ENCODE data around the gene GARIN3.

GARIN3 gene

DNA sequence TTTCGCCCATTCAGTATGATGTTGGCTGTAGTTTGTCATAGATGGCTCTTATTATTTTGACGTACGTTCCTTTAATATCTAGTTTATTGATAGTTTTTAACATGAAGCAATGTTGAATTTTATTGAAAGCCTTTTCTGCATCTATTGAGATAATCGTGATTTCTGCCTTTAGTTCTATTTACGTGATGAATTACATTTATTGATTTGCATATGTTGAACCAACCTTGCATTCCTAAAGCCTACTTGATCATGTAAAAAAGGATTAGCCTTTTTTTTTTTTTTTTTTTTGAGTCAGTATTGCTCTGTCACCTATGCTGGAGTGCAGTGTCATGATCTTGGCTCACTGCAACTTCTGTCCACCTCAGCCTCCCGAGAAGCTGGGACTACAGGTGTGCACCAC, 39.6 kb upstream of the GARIN3 start:
- Histone ChIP-seq H3K4me2 (ENCODE audit: low read depth, low read length) (no peak overlapping the region), H3K36me3 (replicated peaks; ENCODE audit: insufficient read depth, low read length) (no peaks in the 10 kb centered on the region), H2AFZ (ENCODE audit: low read length) (no peak overlapping the region), H4K20me1 (ENCODE audit: insufficient read depth, low read length) (no peaks in the 10 kb centered on the region), H3K4me1 (ENCODE audit: low read length) (no peaks in the 10 kb centered on the region), H3K27ac (ENCODE audit: low read length) (no peak overlapping the region), H3K27me3 (replicated peaks; ENCODE audit: insufficient read depth, low read length) (no peaks in the 10 kb centered on the region), H3K79me2 (ENCODE audit: low read length) (no peaks in the 10 kb centered on the region), H3K9me2 (replicated peaks; ENCODE audit: insufficient read depth, low read length) (no peaks in the 10 kb centered on the region), H3K4me3 (ENCODE audit: low read length) (no peak overlapping the region), H3K9me3 (replicated peaks; ENCODE audit: insufficient read depth, low read length) (no peaks in the 10 kb centered on the region), H3F3A (ENCODE audit: insufficient read depth, low read length) (no peaks in the 10 kb centered on the region), H3K9ac (ENCODE audit: low read length) (no peak overlapping the region)
- TF ChIP-seq EZH2 (optimal IDR thresholded peaks at IDR 0.05; ENCODE audit: low read depth, low read length) (no peak), EZH2phosphoT487 (IDR thresholded peaks at IDR 0.05; ENCODE audit: low read length) (no peak)
- TF ChIP-seq, protein P1, sequence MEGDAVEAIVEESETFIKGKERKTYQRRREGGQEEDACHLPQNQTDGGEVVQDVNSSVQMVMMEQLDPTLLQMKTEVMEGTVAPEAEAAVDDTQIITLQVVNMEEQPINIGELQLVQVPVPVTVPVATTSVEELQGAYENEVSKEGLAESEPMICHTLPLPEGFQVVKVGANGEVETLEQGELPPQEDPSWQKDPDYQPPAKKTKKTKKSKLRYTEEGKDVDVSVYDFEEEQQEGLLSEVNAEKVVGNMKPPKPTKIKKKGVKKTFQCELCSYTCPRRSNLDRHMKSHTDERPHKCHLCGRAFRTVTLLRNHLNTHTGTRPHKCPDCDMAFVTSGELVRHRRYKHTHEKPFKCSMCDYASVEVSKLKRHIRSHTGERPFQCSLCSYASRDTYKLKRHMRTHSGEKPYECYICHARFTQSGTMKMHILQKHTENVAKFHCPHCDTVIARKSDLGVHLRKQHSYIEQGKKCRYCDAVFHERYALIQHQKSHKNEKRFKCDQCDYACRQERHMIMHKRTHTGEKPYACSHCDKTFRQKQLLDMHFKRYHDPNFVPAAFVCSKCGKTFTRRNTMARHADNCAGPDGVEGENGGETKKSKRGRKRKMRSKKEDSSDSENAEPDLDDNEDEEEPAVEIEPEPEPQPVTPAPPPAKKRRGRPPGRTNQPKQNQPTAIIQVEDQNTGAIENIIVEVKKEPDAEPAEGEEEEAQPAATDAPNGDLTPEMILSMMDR (IDR thresholded peaks at IDR 0.05; ENCODE audit: low read length) = no peak
- DNase-seq = no peak

DNA sequence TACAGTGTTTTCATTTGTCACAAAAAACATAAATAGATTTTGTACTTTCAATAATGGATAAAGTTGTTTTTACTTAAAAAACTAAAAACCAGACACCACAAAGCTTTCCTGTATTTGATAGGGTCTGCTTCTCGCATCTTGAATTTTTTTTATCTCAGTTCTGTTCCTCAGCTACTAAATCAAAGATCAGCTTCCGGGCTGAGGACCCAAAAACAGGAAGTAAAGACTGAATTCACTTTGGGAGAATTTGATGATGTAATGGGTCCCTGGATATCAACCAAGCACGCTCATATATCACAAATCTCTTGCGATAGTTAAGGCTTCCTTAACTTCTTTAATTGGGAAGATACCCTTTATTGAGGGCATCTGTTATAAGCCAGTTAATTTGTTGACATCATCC, 38.7 kb upstream of the GARIN3 start:
- no peak for TF ChIP-seq EZH2phosphoT487 (IDR thresholded peaks at IDR 0.05; ENCODE audit: low read length)
- TF ChIP-seq, protein P1 (IDR thresholded peaks at IDR 0.05; ENCODE audit: low read length) = no peak
- no peak for TF ChIP-seq EZH2 (optimal IDR thresholded peaks at IDR 0.05; ENCODE audit: low read depth, low read length)
- no peak for DNase-seq
- Histone ChIP-seq H2AFZ (ENCODE audit: low read length) (no peak overlapping the region), H3K9me3 (replicated peaks; ENCODE audit: insufficient read depth, low read length) (no peaks in the 10 kb centered on the region), H3K9ac (ENCODE audit: low read length) (no peak overlapping the region), H3K4me2 (ENCODE audit: low read depth, low read length) (no peak overlapping the region), H3K4me1 (ENCODE audit: low read length) (no peaks in the 10 kb centered on the region), H3K36me3 (replicated peaks; ENCODE audit: insufficient read depth, low read length) (no peaks in the 10 kb centered on the region), H3K79me2 (ENCODE audit: low read length) (no peaks in the 10 kb centered on the region), H3K4me3 (ENCODE audit: low read length) (no peak overlapping the region), H3F3A (ENCODE audit: insufficient read depth, low read length) (no peaks in the 10 kb centered on the region), H3K9me2 (replicated peaks; ENCODE audit: insufficient read depth, low read length) (no peaks in the 10 kb centered on the region), H4K20me1 (ENCODE audit: insufficient read depth, low read length) (no peaks in the 10 kb centered on the region), H3K27ac (ENCODE audit: low read length) (no peak overlapping the region), H3K27me3 (replicated peaks; ENCODE audit: insufficient read depth, low read length) (no peaks in the 10 kb centered on the region)

DNA sequence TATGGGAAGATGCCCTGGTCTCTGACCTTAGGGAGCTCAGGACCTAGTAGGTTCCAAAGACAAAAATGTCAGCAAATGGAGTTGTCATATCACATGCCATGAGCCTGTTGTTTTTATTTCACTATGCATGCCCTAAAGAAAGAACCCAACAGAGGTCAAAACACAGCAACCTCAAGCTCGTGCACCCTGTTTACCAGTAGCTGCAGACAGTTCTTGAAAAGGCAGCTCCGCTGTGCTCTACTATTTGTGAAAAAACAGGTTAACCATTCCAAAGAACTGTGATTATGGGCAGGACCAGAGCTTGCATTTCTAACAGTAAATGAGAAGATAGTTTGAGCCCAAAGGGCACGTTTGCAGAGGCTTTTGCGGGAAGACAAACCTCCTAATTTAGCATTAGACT, 37.4 kb upstream of the GARIN3 start:
- Histone ChIP-seq H3K27ac (ENCODE audit: low read length) (no peak overlapping the region), H3K9me3 (replicated peaks; ENCODE audit: insufficient read depth, low read length) (no peaks in the 10 kb centered on the region), H3K36me3 (replicated peaks; ENCODE audit: insufficient read depth, low read length) (no peaks in the 10 kb centered on the region), H3K4me2 (ENCODE audit: low read depth, low read length) (no peak overlapping the region), H4K20me1 (ENCODE audit: insufficient read depth, low read length) (no peaks in the 10 kb centered on the region), H3K9me2 (replicated peaks; ENCODE audit: insufficient read depth, low read length) (no peaks in the 10 kb centered on the region), H3K27me3 (replicated peaks; ENCODE audit: insufficient read depth, low read length) (no peaks in the 10 kb centered on the region), H3F3A (ENCODE audit: insufficient read depth, low read length) (no peaks in the 10 kb centered on the region), H3K4me1 (ENCODE audit: low read length) (peaks cover under 1% of the 10 kb centered on the region; the same call in 1 of the 2 replicates), H2AFZ (ENCODE audit: low read length) (no peak overlapping the region), H3K4me3 (ENCODE audit: low read length) (no peak overlapping the region), H3K79me2 (ENCODE audit: low read length) (no peaks in the 10 kb centered on the region), H3K9ac (ENCODE audit: low read length) (no peak overlapping the region)
- no peak for DNase-seq
- TF ChIP-seq EZH2 (optimal IDR thresholded peaks at IDR 0.05; ENCODE audit: low read depth, low read length) (no peak), EZH2phosphoT487 (IDR thresholded peaks at IDR 0.05; ENCODE audit: low read length) (no peak)

DNA sequence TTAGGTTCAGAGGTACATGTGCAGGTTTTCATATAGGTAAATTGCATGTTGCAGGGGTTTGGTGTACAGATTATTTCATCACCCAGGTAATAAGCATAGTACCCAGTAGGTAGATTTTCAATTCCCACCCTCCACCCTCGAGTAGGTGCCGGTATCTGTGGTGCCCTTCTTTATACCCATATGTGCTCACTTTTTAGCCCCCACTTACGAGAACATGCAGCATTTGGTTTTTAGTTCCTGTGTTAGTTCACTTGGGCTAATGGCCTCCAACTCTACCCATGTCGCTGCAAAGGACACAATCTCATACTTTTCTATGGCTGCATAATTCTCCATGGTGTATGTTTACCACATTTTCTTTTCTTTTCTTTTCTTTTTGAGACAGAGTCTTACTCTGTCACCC, 35.8 kb upstream of the GARIN3 start:
- Histone ChIP-seq H2AFZ (ENCODE audit: low read length) (no peak overlapping the region), H3K4me2 (ENCODE audit: low read depth, low read length) (no peak overlapping the region), H3K4me3 (ENCODE audit: low read length) (no peak overlapping the region), H3K36me3 (replicated peaks; ENCODE audit: insufficient read depth, low read length) (no peaks in the 10 kb centered on the region), H3K9ac (ENCODE audit: low read length) (no peak overlapping the region), H4K20me1 (ENCODE audit: insufficient read depth, low read length) (no peaks in the 10 kb centered on the region), H3K27me3 (replicated peaks; ENCODE audit: insufficient read depth, low read length) (no peaks in the 10 kb centered on the region), H3K4me1 (ENCODE audit: low read length) (peaks cover 6% of the 10 kb centered on the region), H3K9me2 (replicated peaks; ENCODE audit: insufficient read depth, low read length) (no peaks in the 10 kb centered on the region), H3K79me2 (ENCODE audit: low read length) (no peaks in the 10 kb centered on the region), H3F3A (ENCODE audit: insufficient read depth, low read length) (no peaks in the 10 kb centered on the region), H3K9me3 (replicated peaks; ENCODE audit: insufficient read depth, low read length) (no peaks in the 10 kb centered on the region), H3K27ac (ENCODE audit: low read length) (no peak overlapping the region)
- DNase-seq = no peak
- no peak for TF ChIP-seq EZH2 (optimal IDR thresholded peaks at IDR 0.05; ENCODE audit: low read depth, low read length)
- TF ChIP-seq, protein P1 (IDR thresholded peaks at IDR 0.05; ENCODE audit: low read length) = no peak
- no peak for TF ChIP-seq EZH2phosphoT487 (IDR thresholded peaks at IDR 0.05; ENCODE audit: low read length)

All from MM.1S (cell line).